GM19463 (cell line): ENCODE data around the gene AIPL1.

Source experiments
- ATAC-seq: cut with Tn5 transposase; IDR thresholded peaks from one replicate; pipeline ENCODE4 v1.9.1; 2021; ENCODE audit warnings: mild to moderate bottlenecking, moderate library complexity; ENCODE audit not compliant: unreplicated experiment

AIPL1 gene

GRCh38 chr17:6468051-6468790 is 33.3 kb upstream of the AIPL1 start:
- no peak for ATAC-seq

GRCh38 chr17:6467567-6467966 is 32.6 kb upstream of the AIPL1 start:
- no peak for ATAC-seq

DNA sequence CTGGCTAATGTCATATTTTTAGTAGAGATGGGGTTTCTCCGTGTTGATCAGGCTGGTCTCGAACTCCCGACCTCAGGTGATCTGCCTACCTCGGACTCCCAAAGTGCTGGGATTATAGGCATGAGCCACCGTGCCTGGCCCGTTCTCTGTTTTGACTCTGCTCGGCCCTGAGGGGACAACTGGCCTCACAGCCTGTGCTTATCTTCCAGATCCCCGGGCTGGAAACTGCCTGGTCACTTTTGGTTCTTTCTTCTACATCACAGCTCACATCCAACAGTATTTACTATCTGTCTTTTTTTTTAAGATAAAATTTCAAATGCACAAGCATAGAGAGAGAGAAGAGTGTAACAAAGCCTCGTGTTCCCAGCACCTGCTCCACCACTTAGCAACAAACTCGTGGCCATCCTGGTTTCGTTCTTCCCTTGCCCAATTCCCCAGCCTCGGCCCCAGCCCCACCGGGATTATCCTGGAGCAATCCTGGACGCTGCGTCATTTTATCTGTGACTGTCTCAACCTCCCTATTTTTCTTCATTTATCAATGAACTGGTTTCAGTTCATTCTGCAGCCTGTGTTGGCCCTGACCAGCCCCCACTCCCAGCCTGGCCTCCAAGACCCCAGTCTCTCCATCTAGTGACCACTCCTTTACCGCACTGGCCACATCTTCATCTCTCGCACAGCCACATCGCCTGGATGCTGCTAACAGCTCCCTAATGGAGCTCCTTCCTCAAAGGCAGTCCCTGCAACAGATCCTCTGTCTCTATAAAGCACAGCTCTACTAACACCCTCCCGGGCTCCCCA is 30.5 kb upstream of the AIPL1 start:
- no peak for ATAC-seq

DNA sequence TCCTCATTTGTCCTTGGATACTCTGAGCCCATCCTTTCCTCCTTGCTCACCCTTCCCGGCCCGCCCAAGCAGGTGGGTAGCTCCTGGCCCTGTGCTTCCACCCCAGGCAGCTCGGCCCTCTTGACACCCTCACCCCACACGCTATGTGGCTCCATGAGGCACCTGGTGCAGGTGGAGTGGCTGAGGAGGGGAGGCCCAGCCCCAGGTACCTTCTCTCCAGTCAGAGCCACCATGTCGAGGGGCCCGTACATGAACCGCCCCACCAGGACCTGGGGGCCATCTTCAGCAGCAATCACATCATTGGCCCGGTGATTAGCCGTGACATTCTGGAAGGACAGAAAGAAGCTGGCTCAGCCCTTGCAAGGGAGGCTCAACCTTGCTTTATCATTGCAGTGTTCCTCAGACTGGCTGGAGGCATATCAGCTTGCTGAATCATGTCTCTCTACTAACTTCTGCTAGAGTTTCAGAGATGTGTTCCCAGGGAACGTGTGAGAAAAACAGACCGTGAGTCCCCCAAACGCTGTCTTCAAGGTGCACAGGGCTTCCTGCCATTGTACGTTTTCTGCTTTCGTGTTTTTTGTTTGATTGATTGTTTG is 29.6 kb upstream of the AIPL1 start:
- ATAC-seq = no peak

- no peak for ATAC-seq
Observed at GRCh38 chr17:6463616-6464445, 28.9 kb upstream of the AIPL1 start.

DNA sequence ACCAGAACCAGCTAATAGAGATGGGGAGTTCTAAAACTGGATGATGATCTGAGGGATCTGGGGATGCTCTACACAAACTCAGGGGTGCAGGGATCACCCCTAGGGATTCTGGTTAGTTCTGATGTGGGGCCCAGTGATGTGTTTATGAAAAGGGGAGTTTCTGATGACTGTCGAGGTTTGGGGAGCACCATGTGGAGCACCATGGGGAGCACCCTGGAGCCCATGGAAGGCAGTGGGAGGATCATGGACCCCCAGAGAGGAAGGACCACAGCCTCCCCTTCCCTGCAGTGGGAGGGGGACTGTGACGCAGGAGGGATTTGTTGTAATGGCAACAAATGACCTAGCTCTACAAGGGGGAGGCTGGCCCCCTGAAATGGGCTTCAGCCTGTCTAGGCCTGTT is 27.8 kb upstream of the AIPL1 start:
- no peak for ATAC-seq

- no peak for ATAC-seq
Observed at GRCh38 chr17:6461792-6462524, 27.0 kb upstream of the AIPL1 start.

DNA sequence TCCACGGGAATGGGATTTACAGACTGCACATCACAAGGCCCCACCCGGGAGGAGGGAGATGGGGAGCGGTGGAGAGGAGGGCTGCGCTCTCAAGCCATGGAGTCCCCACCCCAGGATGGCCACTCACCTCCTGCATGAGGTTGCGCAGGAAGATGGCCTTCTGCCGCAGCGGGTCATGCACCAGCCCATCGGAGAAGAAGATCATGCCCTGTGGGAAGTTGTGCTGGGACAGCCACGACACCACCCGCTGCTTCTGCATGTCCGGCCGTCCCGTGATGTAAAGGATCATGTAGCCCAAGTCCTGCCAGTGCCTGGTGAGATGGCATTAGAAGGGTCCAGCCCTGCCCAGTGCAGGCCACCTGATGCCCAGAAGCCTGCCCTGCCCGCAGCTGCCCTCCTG is 26.3 kb upstream of the AIPL1 start:
- no peak for ATAC-seq

DNA sequence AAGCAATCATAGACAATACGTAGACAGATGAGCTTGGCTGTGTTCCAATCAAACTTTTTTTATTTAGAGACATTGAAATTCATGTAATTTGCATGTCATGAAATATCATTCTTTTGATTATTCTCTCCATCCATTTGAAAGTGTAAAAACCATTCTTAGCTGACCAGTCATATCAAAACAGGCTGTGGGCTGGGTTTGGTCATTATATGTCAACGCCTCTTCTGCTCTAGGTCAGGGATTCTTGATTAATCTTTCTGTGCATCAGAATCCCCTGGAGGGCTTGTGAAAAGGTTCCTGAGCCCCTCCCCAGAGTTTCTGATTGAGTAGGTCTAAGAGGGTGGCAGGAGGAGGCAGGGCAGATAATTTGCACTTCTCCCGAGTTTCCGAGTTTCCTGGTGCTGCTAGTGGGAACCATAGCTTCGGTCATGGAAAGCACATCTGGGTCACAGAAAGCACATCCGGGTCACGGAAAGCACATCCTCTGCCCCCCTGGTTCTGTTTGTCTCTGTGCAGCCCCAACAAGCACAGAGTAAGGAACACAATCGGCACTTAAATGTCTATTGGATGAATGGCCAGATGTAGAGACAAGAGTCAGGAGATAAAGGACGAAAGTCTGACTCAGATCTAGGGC is 25.7 kb upstream of the AIPL1 start:
- no peak for ATAC-seq

GRCh38 chr17:6458460-6458950 is 23.6 kb upstream of the AIPL1 start:
- no peak for ATAC-seq

- no peak for ATAC-seq
Observed at GRCh38 chr17:6457688-6458459, 23.0 kb upstream of the AIPL1 start.

- no peak for ATAC-seq
Observed at GRCh38 chr17:6456914-6457687, 22.2 kb upstream of the AIPL1 start.

DNA sequence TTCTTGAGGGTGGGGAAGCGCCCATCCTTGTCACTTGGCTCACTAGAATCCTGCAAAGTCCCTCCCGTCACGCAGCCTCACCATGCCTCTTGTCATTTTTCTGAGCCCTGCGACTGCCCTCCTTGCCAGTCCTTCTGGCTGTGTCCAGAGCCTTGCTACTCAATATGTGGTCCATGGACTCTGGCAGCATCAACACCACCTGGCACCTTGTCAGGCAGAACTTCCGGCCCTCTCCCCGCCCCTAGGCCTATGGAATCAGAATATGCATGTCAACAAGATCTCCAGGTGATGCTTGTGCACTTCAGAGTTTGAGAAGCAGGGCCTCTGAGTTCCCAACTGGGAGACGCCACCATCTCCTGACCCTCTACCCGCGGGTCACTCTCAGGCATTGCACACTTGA is 21.4 kb upstream of the AIPL1 start:
- no peak for ATAC-seq

DNA sequence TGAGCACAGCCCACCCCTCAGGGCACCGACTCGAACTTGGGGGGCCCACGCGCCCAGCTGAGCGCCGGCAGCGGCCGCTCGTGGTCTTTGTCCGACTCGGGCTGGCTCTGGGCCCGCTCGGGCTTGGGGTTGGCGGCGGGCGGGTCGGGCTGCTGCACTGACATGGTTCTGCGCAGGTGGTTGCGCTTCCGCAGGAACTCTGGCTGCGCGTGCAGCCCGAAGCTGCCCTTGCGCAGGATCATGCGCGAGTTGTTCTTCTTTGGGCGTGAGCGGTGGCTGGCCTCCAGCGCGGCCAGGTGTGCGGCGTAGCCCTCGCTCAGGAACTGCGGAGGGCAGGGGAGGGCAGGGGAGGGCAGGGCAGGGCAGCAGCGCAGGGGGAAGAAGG is 20.4 kb upstream of the AIPL1 start:
- no peak for ATAC-seq

DNA sequence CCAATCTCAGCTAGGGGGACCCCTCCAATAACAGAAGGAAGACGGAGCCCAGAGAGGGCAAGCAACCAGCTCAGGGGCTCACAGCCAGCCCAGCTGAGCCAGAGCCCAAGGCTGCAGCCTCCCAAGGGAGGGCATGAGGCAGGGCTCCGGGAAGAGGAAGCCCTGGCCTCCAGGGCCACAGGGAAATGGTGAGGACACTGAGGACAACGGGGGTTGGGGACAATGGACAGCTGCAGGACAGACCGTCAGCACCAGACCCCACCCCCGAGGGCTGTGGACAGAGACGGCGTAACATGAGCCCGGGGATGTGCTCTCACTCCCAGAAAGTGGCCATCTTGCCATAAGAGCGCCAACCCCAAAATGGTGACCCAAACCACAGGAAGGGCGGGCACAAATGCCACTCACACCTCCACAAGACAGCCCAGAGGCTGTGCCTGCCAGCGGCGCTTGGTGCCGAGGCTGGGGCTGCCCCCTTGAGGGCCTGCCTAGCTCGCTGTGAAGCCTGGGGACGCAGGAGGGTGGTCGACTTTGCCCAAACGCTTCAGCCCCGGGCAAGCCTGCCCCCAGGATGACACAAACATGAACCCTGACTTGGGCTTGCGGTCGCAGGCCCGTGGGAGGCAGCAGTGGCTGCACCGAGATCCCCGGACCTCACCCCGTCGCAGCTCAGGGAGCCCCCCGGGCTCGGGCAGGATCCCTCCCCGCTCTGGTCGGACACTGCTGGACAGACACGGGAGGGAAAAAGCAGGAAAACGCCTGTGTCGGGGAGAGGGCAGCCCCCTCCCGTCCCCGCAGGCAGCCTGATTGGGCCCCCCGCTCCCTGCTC is 19.8 kb upstream of the AIPL1 start:
- no peak for ATAC-seq

DNA sequence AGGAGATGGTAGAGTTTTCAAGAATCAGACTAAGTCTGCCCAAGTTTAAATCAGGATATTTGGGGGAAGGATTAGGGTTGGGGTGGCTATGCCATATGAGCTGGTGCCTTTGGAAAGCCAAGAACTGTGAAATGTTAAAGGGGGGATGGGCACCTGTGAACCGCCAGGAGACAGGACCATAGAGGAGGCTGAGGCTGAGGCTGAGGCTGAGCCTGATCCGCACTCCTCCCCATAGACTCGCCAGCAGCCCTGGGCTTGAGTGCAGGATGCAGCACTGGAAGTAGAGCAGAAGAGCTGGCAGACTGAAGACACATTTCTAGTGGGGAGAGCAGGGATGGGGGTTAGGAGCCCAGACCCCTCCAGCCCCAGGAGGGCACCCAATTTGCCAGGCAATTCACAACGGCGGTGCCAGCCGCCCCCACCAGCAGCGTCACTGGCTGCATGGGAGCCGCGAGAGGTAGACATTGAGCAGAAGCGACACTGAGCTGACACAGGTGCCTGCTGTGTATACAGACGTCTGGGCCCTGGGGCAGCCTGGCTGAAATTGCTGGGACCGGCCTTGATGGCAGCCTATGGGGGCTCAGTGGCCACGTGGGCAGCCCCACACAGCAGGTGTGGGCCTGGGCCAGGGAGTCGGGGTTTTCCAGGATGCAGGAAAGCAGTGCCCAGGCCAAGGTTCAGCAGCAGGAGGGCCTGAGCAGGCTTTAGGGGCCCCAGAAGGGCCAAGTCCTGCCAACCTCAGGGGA is 18.5 kb upstream of the AIPL1 start:
- no peak for ATAC-seq
